Upper lobe of left lung (tissue), 4 donors: ENCODE measurements around the gene MTCL1.

Source experiments
- EP300 ChIP-seq, 4 donors: sonication (generic); formaldehyde crosslinking; IDR thresholded peaks; one replicate each; pipeline ENCODE4 v1.5.1; 2017; ENCODE audit warnings: antibody characterized with exemption in 4 of 4, control low read depth in 2 of 4
- POLR2A ChIP-seq, 4 donors: fragments of 450-650 bp; IDR thresholded peaks; one replicate each; pipeline ENCODE4 v1.5.1; 2016 to 2017; ENCODE audit warnings: antibody characterized with exemption in 4 of 4, mild to moderate bottlenecking in 2 of 4
- TF ChIP-seq, protein P1 (sequence below), 6 experiments: fragments of 450-650 bp in 4 of 6; fragments of 200-600 bp in 2 of 6; sonication (generic) in 2 of 6; IDR thresholded peaks; one replicate each; pipeline ENCODE4 v1.5.1; 2016 to 2019; ENCODE audit warnings: antibody characterized with exemption in 6 of 6

GRCh38 chr18:8865934-8866333 is 160.6 kb downstream of the MTCL1 start:
- TF ChIP-seq, protein P1, sequence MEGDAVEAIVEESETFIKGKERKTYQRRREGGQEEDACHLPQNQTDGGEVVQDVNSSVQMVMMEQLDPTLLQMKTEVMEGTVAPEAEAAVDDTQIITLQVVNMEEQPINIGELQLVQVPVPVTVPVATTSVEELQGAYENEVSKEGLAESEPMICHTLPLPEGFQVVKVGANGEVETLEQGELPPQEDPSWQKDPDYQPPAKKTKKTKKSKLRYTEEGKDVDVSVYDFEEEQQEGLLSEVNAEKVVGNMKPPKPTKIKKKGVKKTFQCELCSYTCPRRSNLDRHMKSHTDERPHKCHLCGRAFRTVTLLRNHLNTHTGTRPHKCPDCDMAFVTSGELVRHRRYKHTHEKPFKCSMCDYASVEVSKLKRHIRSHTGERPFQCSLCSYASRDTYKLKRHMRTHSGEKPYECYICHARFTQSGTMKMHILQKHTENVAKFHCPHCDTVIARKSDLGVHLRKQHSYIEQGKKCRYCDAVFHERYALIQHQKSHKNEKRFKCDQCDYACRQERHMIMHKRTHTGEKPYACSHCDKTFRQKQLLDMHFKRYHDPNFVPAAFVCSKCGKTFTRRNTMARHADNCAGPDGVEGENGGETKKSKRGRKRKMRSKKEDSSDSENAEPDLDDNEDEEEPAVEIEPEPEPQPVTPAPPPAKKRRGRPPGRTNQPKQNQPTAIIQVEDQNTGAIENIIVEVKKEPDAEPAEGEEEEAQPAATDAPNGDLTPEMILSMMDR (IDR thresholded peaks at IDR 0.05): no peak
- TF ChIP-seq POLR2A (IDR thresholded peaks at IDR 0.05) (no peak), EP300 (IDR thresholded peaks at IDR 0.05) (no peak)
